H1 (cell line): ENCODE measurements around the gene KCND1. TPM values are rescaled to one million over a fixed set of nuclear protein-coding genes. Genes with fewer than 3 reads are reported as not detected.

ENCODE experiments used
- BACH1 ChIP-seq: IDR thresholded peaks from 2 replicates; pipeline ENCODE4 v1.6.1; 2012; ENCODE audit warnings: low read length, improper control_type of control experiment
- CHD7 ChIP-seq: fragments of 300-600 bp; sonication (generic); IDR thresholded peaks from 2 replicates; pipeline ENCODE4 v1.7.1; 2012; ENCODE audit warnings: low read length, moderate library complexity, mild to moderate bottlenecking, inconsistent platforms; ENCODE audit not compliant: insufficient replicate concordance
- E2F6 ChIP-seq: IDR thresholded peaks from 2 replicates; pipeline ENCODE4 v1.6.1; 2012; ENCODE audit warnings: inconsistent platforms
- GTF2F1 ChIP-seq: IDR thresholded peaks from 2 replicates; pipeline ENCODE4 v1.6.1; 2012; ENCODE audit warnings: low read depth, low read length, improper control_type of control experiment, borderline replicate concordance
- PHF8 ChIP-seq: fragments of 200-600 bp; sonication (generic); conservative IDR thresholded peaks from 2 replicates; pipeline ENCODE4 v1.7.1; 2012; ENCODE audit warnings: low read depth, mild to moderate bottlenecking, inconsistent platforms, low read length, moderate library complexity
- POU5F1 ChIP-seq: IDR thresholded peaks from 2 replicates; pipeline ENCODE4 v1.6.1; 2011; ENCODE audit warnings: low read depth, mild to moderate bottlenecking, low read length, moderate library complexity
- RNF2 ChIP-seq: fragments of 200-900, 300-1000 bp; sonication (generic); IDR thresholded peaks from 2 replicates; pipeline ENCODE4 v1.7.1; 2016; ENCODE audit warnings: borderline replicate concordance, low read depth, mild to moderate bottlenecking, antibody characterized with exemption, low read length; ENCODE audit not compliant: poor library complexity, severe bottlenecking; ENCODE audit errors: missing control alignments
- SIRT6 ChIP-seq: IDR thresholded peaks from one replicate; pipeline ENCODE4 v1.7.1; 2012; ENCODE audit warnings: low read length, inconsistent platforms
- YY1 ChIP-seq: IDR thresholded peaks from 2 replicates; pipeline ENCODE4 v1.6.1; 2011; ENCODE audit warnings: low read depth, mild to moderate bottlenecking, low read length
- polyA plus RNA-seq, 7 experiments: library from polyadenylated mRNA; depleted of rRNA in 3 of 7; stranded (reverse) in 5 of 7; unstranded in 2 of 7; fragments of >200 nt in 5 of 7; fragments of 200-250 nt in 2 of 7; gene quantifications; 1 replicate in 5 of 7; 2 replicates in 1 of 7; 4 replicates in 1 of 7; pipeline versions ENCODE4 v1.2.1 to v1.2.3, GENCODE V29; 2011 to 2013; ENCODE audit warnings: missing spikeins in 2 of 7, mixed read lengths in 2 of 7
- total RNA-seq: library from RNA; stranded (reverse); fragmentation: NEBNext Ultra II Directional; extraction: Animal tissue kit (Norgen Biotek cat#: 25700); gene quantifications from 2 replicates; pipeline ENCODE4 v1.2.1, GENCODE V29; 2021

Gene KCND1
- total and polyA plus RNA-seq, 2 of the 8 experiments (the other 6 are each of a cell fraction or from before 2014, with no cell fraction given), result 3.1 to 6.8 TPM

DNA sequence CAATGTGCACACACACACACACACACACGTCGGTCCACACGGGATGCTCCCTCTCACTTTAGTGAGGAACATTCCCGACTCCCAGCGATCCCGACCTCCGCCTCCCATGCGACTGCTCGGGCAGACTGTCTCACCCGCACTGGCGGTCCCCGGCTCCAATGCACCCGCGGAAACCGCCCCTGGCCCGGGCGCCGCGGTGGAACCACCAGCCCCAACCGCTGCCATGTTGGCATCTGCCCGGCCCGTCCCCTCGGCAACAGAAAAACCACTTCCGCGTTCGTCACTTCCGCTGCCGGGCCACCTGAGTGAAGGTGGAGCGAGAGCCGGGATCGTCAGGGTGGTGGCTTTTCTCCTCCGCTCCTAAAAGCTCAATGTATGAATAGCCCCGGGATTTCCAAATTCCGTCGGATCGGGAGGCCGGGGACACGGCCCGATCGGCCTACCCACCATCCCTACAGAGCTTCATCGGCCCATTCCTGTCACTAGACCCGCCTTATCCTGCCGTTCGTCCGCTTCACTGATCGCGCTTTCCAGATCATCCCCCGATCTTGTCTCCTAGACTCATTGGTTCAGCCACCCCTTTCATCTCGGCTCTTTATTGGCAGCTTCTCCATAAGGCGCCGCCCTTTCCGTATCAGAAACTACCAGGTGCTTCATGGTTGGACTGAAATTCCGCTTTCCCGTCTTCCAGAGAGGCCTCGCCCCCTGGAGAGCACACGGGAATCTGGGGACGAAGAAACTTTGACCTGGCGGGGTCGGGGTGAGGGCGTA, 60.0 kb downstream of the KCND1 start, which contains the start of gene SLC35A2 (continued):
- TF ChIP-seq CHD7, result peak; percentile 23
- TF ChIP-seq PHF8, result peak; percentile 44; the same call in 1 of the 2 replicates
- no peak for TF ChIP-seq E2F6
- no peak for TF ChIP-seq RNF2
- no peak for TF ChIP-seq POU5F1
- peak; percentile 70 for TF ChIP-seq YY1
- TF ChIP-seq GTF2F1, result no peak
- TF ChIP-seq BACH1, result no peak
- no peak for TF ChIP-seq SIRT6
